ENCODE results near the gene ELAVL2.

GRCh38 chr9:23702311-23702922, 123.6 kb downstream of the ELAVL2 start:
- TF ChIP-seq EP300 (IDR thresholded peaks at IDR 0.05) (no peak), POLR2A (IDR thresholded peaks at IDR 0.05; ENCODE audit: low read depth) (no peak), CTCF (IDR thresholded peaks at IDR 0.05) (peak in 1 of 3 experiments; percentile 9), POLR2AphosphoS5 (IDR thresholded peaks at IDR 0.05) (no peak)
